Pancreas (tissue), 10 donors: Measurements from ENCODE around the gene UGT1A7. TPM values are rescaled to one million over a fixed set of nuclear protein-coding genes. Genes with fewer than 3 reads are reported as not detected.

Experiments used
- ATAC-seq, 4 donors: fragments of 200-7000 bp; cut with Tn5 transposase; one replicate each; pipeline versions ENCODE4 v1.8.0 to v1.9.1; 2020; ENCODE audit warnings: mild to moderate bottlenecking in 4 of 4, moderate library complexity in 4 of 4
- DNase-seq, 6 donors: peaks; one replicate each; pipeline ENCODE4 v3.0.0-alpha.2; 2020
- FAIRE-seq: peaks from 2 replicates; lab custom pipeline; 2012; peaks lifted over from hg19 to GRCh38; lab: Jason Lieb, UNC
- H3K27ac ChIP-seq, 4 donors: fragments of 200-600 bp; sonication (generic); 1 replicate in 3 of 4; 2 replicates in 1 of 4; pipeline versions ENCODE4 v1.5.0 to v1.8.0; 2020
- H3K27me3 ChIP-seq, 4 donors: fragments of 200-600 bp; one replicate each; pipeline ENCODE4 v1.8.0; 2021
- H3K36me3 ChIP-seq, 3 donors: fragments of 200-600 bp; sonication (generic) in 1 of 3; one replicate each; pipeline versions ENCODE4 v1.5.0 to v1.8.0; 2020 to 2021
- H3K4me1 ChIP-seq, 3 donors: fragments of 200-600 bp; one replicate each; pipeline ENCODE4 v1.8.0; 2021
- H3K4me3 ChIP-seq, 4 donors: fragments of 200-600 bp; sonication (generic) in 2 of 4; one replicate each; pipeline versions ENCODE4 v1.5.0 to v1.8.0; 2020 to 2021
- H3K9me3 ChIP-seq, 4 donors: fragments of 200-600 bp; one replicate each; pipeline ENCODE4 v1.8.0; 2021
- WGBS, 2 donors: extraction: QIAGEN DNeasy Blood & Tissue Kit; methylation state at CpG; one replicate each; pipeline ENCODE4 v1.1.7; 2013; 5-methylcytosine and 5-hydroxymethylcytosine counted together
- intact Hi-C, 3 donors: fragments of 100-400 bp; cut with DNase I; formaldehyde crosslinking; loops; one replicate each; pipeline versions ENCODE4 v1.11.1 to v1.14.2; 2022
- polyA plus RNA-seq, 2 donors: library from polyadenylated mRNA; stranded (reverse); fragments of 200-250 nt; gene quantifications; one replicate each; pipeline ENCODE4 v1.2.3, GENCODE V29; 2013
- total RNA-seq, 6 donors: library from RNA; stranded (reverse); fragmentation: NEBNext Ultra II Directional in 4 of 6; extraction: Animal tissue kit (Norgen Biotek cat#: 25700) in 4 of 6; gene quantifications; one replicate each; pipeline versions ENCODE4 v1.2.1 to v1.2.4, GENCODE V29; 2021 to 2023
- TF ChIP-seq, protein P1 (sequence below), 4 donors: fragments of 200-600 bp; sonication (generic) in 3 of 4; IDR thresholded peaks; one replicate each; pipeline versions ENCODE4 v1.5.0 to v1.8.0; 2021; ENCODE audit warnings: antibody characterized with exemption in 4 of 4
- donor health status: healthy with polysubstance abuse.
- donor health status: DM: no; HTN: no; CAD: no; lungs with moderate emphysema.
- donor health status: DM: no; HTN: no; CAD: no.
- donor health status: control.
- donor health status: control.
- donor health status: Bipolar disorder and iron deficiency.
- donor health status: DM: yes; HTN: yes; CAD: no.
- donor health status: DM: no; HTN: no; CAD: no.
- donor health status: DM: no; HTN: no; CAD: no.
- donor health status: DM: yes; HTN: yes; CAD: no.

UGT1A7 gene
- total and polyA plus RNA-seq, 8 donors, result not detected

DNA sequence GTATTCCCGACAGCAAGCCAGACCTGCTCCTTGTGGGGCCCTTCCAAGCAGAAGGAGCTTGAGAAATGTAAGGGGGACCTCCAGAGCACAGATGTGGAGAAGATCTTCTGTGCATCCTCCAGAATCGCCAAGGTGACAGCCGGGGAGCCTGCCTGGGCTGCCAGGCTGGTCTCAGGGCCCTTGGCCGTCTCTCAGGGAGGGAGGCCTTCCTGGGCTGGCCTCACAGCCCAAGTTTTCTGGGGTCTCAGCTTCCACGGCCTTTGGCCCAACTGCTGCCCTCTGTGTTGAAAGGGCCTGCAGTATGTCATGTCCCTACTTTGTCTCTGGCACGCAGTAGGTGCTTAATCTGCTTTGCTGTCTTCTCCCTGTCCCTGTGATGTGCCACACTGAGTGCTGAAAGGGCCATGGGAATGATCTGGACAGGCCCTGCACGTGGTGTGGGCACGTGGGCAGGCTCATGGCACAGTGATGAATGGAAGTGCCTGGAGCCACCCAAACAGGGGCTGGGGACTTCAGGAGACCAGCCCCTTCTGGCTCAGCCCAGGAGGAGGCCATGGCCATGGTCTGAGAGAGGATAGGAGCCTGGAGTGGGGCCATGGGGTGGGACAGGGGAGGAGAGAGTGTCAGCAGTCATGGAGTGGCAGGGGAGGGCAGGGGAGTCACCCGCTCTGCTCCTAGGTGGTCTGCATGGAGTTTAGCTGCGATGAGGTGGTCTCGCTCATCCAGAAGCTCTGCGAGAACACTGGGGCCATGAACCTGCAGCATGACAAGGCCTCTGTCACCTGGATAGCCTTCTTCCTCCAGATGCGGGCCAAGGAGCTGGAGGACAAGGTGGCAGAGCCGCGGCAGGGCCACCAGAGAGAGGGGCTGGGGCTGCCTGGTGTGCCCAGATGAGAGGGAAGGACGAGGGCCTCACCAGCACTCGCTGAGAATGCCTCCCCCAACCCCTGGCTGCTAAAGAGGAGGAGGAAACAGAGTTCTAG is 137.2 kb downstream of the UGT1A7 start:
- H3K4me3 ChIP-seq, result no peak overlapping the region
- H3K4me1 ChIP-seq, result no peaks in the 10 kb centered on the region
- H3K36me3 ChIP-seq, result no peaks in the 10 kb centered on the region
- TF ChIP-seq, protein P1, sequence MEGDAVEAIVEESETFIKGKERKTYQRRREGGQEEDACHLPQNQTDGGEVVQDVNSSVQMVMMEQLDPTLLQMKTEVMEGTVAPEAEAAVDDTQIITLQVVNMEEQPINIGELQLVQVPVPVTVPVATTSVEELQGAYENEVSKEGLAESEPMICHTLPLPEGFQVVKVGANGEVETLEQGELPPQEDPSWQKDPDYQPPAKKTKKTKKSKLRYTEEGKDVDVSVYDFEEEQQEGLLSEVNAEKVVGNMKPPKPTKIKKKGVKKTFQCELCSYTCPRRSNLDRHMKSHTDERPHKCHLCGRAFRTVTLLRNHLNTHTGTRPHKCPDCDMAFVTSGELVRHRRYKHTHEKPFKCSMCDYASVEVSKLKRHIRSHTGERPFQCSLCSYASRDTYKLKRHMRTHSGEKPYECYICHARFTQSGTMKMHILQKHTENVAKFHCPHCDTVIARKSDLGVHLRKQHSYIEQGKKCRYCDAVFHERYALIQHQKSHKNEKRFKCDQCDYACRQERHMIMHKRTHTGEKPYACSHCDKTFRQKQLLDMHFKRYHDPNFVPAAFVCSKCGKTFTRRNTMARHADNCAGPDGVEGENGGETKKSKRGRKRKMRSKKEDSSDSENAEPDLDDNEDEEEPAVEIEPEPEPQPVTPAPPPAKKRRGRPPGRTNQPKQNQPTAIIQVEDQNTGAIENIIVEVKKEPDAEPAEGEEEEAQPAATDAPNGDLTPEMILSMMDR (IDR thresholded peaks at IDR 0.05), result no peak
- intact Hi-C loops, result no loop called here
- DNase-seq, result peak in 3 of 6 donors; percentile 4 to 29 (median 28)
- ATAC-seq, result no peak
- H3K9me3 ChIP-seq, result no peaks in the 10 kb centered on the region
- no peak overlapping the region for H3K27ac ChIP-seq
- no peaks in the 10 kb centered on the region for H3K27me3 ChIP-seq
- FAIRE-seq, result no peak
- 69% methylated on average over 17 of the region's 17 CpGs for WGBS, 2 donors

DNA sequence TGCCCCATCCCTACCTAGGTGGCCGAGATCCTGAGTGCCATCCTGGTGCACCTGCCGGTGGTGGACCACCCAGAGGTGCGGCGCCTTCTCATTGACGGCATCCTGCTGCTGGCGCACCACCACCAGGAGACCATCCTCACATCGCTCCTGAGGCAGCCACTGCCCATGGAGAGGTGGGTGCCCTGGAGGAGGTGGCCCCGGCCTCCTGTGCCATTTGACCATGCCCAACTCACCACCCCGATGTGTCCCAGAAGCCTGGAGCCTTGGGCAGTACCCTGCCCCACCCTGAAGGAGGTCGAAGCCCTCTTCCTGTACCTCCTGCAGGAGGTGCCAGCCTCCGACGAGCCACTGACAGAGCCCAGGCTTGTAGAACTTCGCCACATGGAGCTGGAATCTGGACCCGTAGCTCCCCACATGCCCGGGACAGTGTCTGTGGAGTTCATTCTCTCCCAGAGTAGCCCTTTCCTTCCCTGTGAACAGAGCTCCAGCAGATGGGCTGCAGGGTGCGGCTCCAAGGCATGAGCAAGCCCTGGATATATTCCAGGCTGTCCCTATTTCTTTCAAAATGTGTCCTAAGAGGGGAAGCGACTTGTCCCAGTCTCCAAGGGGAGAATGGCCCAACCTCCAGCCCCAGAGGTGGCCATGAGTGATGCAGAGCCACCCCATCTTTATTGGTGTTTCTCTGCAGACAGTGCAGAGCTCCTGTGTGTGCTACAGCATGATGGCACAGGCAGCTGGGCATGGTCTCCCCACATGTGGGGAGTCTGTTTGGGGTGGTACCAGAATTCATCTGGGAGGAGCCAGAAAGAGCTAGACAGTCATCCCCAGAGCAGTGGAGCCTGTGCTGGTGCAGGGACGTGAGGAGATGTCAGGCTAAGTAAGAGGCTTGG is 138.4 kb downstream of the UGT1A7 start:
- DNase-seq (peak in 2 of 6 donors; percentile 5 to 39), ATAC-seq (no peak), FAIRE-seq (no peak)
- Histone ChIP-seq H3K27me3 (no peaks in the 10 kb centered on the region), H3K27ac (no peak overlapping the region), H3K36me3 (no peaks in the 10 kb centered on the region), H3K4me3 (no peak overlapping the region), H3K4me1 (no peaks in the 10 kb centered on the region), H3K9me3 (no peaks in the 10 kb centered on the region)
- intact Hi-C loops, result no loop called here
- TF ChIP-seq, protein P1 (IDR thresholded peaks at IDR 0.05), result no peak
- 68 to 82% methylated on average over 18 of the region's 18 CpGs for WGBS, 2 donors

DNA sequence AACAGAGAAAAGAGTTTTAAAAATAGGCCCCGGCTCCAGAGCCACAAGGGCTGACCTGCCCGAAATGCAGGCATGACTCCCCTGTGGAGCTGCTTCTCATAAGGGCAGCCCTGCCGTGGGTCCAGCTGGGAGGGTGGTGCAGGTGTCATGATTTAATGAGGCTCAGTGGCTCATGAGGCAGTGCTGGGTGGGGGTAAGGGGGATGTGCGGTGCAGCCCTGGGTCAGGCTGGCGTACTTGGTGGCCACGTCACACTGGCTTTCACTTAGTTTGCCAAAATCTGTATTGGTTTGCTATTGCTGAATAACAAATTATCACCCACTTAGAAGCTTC is 139.0 kb downstream of the UGT1A7 start:
- TF ChIP-seq, protein P1 (IDR thresholded peaks at IDR 0.05), result no peak
- H3K4me3 ChIP-seq, result no peak overlapping the region
- no peak overlapping the region for H3K27ac ChIP-seq
- intact Hi-C loops, result no loop called here
- ATAC-seq (no peak), FAIRE-seq (no peak), DNase-seq (peak in 2 of 6 donors; percentile 7 to 16)
- H3K9me3 ChIP-seq, result no peaks in the 10 kb centered on the region
- no peaks in the 10 kb centered on the region for H3K4me1 ChIP-seq
- WGBS, 2 donors, result 76 to 90% methylated on average over 6 of the region's 6 CpGs
- no peaks in the 10 kb centered on the region for H3K27me3 ChIP-seq
- no peaks in the 10 kb centered on the region for H3K36me3 ChIP-seq

DNA sequence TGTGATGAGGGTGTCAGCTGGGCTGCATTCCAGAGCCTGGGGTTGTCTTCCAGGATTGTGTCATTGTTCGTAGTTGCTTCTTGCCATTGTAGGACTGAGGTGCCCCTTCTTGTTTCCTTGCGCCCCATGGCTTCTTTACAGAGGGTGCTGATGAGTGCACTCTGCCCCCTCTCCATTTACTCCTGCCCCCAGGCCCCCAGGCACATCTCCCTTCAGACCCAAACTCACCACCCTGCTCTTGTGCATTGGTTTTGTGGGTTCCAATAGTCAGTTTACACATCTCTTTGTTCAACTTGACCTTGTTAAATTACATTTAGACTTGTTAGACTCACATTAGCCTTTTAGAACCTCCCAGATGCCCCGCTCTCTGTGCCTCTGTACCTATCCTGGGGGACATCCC is 139.5 kb downstream of the UGT1A7 start:
- no peaks in the 10 kb centered on the region for H3K27me3 ChIP-seq
- TF ChIP-seq, protein P1 (IDR thresholded peaks at IDR 0.05), result no peak
- DNase-seq, result peak in 2 of 6 donors; percentile 6 to 8
- no peak overlapping the region for H3K4me3 ChIP-seq
- FAIRE-seq, result no peak
- H3K27ac ChIP-seq, result no peak overlapping the region
- H3K9me3 ChIP-seq, result no peaks in the 10 kb centered on the region
- WGBS, 2 donors, result 85 to 86% methylated on average over 3 of the region's 3 CpGs
- H3K36me3 ChIP-seq, result no peaks in the 10 kb centered on the region
- intact Hi-C loops, result no loop called here
- no peaks in the 10 kb centered on the region for H3K4me1 ChIP-seq
- ATAC-seq, result no peak
